Frontal cortex (tissue), 4 donors: ENCODE results near the gene TELO2. TPM values are rescaled to one million over a fixed set of nuclear protein-coding genes. Genes with fewer than 3 reads are reported as not detected.
"Not testable (repeated sequence)": the region's sequence is repeated elsewhere in the genome, so short reads cannot be mapped to it uniquely, and the experiment has no call there.

Experiments used
- DNase-seq, 2 donors: peaks; one replicate each; pipeline ENCODE4 v3.0.0; 2012; ENCODE audit warnings: low spot score in 2 of 2
- FAIRE-seq: peaks from 2 replicates; lab custom pipeline; 2012; peaks lifted over from hg19 to GRCh38; lab: Jason Lieb, UNC
- total RNA-seq: library from RNA; depleted of rRNA; stranded (reverse); fragments of >200 nt; gene quantifications from one replicate; pipeline ENCODE4 v1.2.3, GENCODE V29; 2014
- donor health status: control.
- donor health status: control.
- donor health status: control.

Gene TELO2
- total RNA-seq, 1 donor from 2014 or later = 14.3 TPM

GRCh38 chr16:1456951-1457350, 36.2 kb upstream of the TELO2 start:
- FAIRE-seq = no peak

GRCh38 chr16:1457489-1458245, 35.5 kb upstream of the TELO2 start:
- FAIRE-seq (no peak), DNase-seq (no peak)

More at GRCh38 chr16:1456951-1457350, 36.2 kb upstream of the TELO2 start:
- DNase-seq = no peak

GRCh38 chr16:1458336-1458976, 34.7 kb upstream of the TELO2 start:
- FAIRE-seq = no peak

DNA sequence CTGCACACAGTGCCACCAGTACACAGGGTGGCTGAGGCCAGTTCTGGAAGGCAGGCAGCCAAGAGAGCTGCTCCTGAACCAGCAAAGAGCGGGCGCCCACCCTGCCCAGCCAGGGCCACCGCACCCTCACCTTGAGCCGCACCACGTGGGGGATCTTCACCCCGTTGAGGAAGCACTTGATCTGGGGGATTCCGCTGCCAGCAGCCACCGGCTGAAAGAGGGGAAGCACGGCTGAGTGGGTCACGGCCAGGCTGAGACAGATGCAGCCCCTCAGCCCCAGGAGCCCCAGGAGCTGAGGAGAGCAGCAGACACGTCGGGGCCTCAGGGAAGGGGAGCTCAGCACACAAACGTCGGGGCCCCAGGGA, 34.2 kb upstream of the TELO2 start:
- no peak for DNase-seq
- FAIRE-seq = no peak

More at GRCh38 chr16:1458336-1458976, 34.7 kb upstream of the TELO2 start:
- no peak for DNase-seq

GRCh38 chr16:1459967-1460366, 33.2 kb upstream of the TELO2 start:
- no peak for FAIRE-seq
- DNase-seq = no peak

GRCh38 chr16:1460602-1461138, 32.5 kb upstream of the TELO2 start:
- DNase-seq (no peak), FAIRE-seq (no peak)

GRCh38 chr16:1461146-1461545, 32.0 kb upstream of the TELO2 start:
- DNase-seq (no peak), FAIRE-seq (no peak)

- DNase-seq = no peak
- FAIRE-seq = no peak
These were observed 28.8 kb upstream of the TELO2 start for GRCh38 chr16:1464196-1464893.

- FAIRE-seq = no peak
These were observed 28.1 kb upstream of the TELO2 start for GRCh38 chr16:1464894-1465566.

GRCh38 chr16:1465567-1465915, 27.6 kb upstream of the TELO2 start:
- no peak for FAIRE-seq
- DNase-seq = no peak

More at GRCh38 chr16:1464894-1465566, 28.1 kb upstream of the TELO2 start:
- no peak for DNase-seq

GRCh38 chr16:1466054-1466453, 27.1 kb upstream of the TELO2 start:
- FAIRE-seq = no peak

DNA sequence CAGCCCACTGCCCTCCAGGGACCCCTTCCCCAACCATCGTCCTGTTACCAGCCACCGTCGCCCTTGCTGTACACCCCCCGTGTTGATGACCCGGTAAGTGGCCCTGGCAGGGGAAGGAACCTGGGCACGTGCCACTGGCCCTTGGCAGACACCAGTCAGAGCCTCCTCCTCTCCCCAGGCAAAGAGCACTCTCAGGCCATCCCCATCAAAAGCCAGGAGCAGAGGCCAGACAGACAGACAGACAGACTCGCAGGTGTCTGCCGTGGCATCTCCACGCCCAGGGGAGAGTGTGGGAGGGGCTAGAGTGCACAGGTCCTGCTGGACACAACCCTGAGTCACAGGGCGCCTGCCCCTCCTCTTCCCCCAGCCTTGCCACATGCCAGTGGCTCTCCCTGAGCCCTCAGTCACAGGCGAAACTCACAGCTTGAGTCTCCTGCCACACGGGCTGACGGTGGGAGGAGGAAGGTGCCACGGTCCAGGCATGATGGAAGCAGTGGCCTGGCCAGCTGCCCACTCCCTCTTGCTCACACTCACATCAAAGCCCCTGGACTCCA, 26.1 kb upstream of the TELO2 start:
- DNase-seq (no peak), FAIRE-seq (no peak)

More at GRCh38 chr16:1466054-1466453, 27.1 kb upstream of the TELO2 start:
- no peak for DNase-seq

GRCh38 chr16:1468426-1468810, 24.7 kb upstream of the TELO2 start:
- no peak for FAIRE-seq
- no peak for DNase-seq

GRCh38 chr16:1469141-1469540, 24.0 kb upstream of the TELO2 start:
- not testable (repeated sequence) for DNase-seq, FAIRE-seq

DNA sequence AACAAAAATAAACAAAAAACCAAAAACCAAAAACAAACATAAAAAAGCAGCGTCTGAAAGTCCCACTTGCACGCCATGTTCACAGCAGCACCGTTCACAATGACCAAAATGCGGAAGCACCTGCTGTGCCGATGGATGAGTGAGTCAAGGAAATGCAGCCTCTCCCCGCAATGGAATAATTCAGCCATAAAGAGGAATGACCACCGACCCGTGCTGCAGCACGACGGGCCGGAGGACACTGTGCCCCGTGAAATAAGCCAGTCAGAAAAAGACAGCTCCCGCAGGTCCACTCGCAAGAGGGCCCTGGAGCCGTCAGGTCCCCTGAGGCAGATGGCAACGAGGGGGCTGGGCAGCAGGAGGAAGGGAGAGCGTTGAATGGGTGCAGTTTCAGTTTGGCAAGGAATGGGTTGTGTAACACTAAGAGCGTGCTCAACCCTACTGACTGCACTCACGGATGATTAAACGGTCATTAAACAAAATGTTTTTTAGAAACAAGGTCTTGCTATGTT, 23.4 kb upstream of the TELO2 start:
- no peak for DNase-seq

DNA sequence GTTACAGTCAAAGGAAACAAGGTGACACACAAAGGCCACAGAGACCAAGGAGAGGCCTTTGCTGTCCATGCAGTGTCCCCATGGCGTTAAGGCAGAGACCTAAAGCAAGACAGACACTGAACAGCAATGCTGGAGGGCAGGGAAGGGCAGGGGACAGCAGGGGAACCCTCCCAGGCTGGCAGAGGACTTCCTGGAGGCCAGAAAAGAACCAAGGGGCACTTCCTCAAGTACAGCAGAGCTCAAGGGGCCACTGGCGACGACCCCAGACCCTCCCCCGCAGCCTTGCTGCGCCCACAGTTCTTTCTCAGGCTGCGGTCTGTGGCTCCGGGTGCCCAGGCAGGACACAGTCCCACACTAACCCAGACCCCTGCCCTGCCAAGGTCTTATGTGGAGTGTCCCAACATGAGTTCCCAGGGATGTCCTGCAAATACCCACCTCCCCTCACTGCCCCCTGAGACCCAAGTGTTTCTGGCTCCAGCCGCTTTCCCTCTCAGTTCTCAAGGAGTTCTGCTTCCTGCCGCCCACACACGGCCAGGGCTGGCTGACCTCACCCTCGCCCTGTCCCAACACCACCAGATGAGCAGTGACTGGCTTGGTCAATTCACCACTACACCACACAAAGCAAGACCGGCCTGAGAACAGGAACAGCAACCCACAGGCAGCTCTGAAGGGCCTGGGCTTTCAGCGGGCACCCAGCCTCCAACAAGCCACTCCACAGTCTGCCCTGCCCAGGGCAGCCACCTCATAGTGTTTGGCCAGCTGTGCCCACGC, 22.5 kb upstream of the TELO2 start:
- no peak for FAIRE-seq
- no peak for DNase-seq

More for the DNA sequence above, 23.4 kb upstream of the TELO2 start:
- FAIRE-seq = no peak

DNA sequence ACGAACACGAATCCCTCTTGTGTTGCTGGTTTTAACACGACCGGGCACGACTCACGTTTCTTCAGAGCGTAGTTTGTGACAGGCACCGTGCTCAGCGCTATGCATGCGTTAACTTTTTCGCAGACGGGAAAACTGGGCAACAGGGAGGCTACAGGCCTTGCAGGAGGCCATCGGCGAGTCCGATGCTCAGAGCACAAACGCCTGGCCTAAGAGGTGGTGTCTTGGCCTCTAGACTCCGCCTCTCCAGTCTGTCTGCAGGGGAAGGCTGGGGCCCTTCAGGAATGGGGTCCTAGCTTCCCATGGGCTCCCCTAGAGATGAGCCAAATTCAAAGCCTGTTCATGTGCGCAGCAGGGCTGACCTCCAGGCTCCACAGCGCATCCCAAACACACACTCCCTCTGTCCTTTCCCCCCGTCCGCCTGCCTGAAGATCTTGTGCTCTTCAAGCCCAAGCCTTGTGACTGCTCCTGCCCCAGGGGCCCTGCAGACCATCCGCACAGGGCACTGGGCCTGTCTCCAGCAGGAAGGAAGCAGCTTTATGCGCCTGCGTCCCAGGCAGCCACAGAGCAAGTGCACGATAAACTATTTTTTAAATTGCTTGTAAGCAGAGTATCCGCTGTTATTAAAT, 21.5 kb upstream of the TELO2 start:
- DNase-seq = no peak
- FAIRE-seq = no peak

- FAIRE-seq (no peak), DNase-seq (no peak)
These were observed 20.2 kb upstream of the TELO2 start for GRCh38 chr16:1472974-1473373.
